Esophagus (tissue), 2 donors: Measurements from ENCODE around the gene PTPN5. TPM values are rescaled to one million over a fixed set of nuclear protein-coding genes. Genes with fewer than 3 reads are reported as not detected.

ENCODE experiments used
- H3K27ac ChIP-seq, 2 donors: one replicate each; pipeline ENCODE4 v1.5.1; 2013; ENCODE audit warnings: low read depth in 2 of 2, mild to moderate bottlenecking in 2 of 2, inconsistent platforms in 1 of 2, low read length in 1 of 2, moderate library complexity in 1 of 2
- H3K27me3 ChIP-seq, 2 donors: one replicate each; pipeline ENCODE4 v1.6.1; 2013; ENCODE audit warnings: low read length in 2 of 2, control low read depth in 1 of 2, mild to moderate bottlenecking in 1 of 2; ENCODE audit not compliant: insufficient read depth in 2 of 2, control insufficient read depth in 1 of 2
- H3K36me3 ChIP-seq, 2 donors: one replicate each; pipeline ENCODE4 v1.6.1; 2013; ENCODE audit warnings: low read length in 1 of 2; ENCODE audit not compliant: control insufficient read depth in 2 of 2, insufficient read depth in 2 of 2
- H3K4me1 ChIP-seq, 2 donors: one replicate each; pipeline ENCODE4 v1.6.1; 2013; ENCODE audit warnings: low read length in 1 of 2; ENCODE audit not compliant: control insufficient read depth in 2 of 2, insufficient read depth in 2 of 2
- H3K4me3 ChIP-seq, 2 donors: one replicate each; pipeline ENCODE4 v1.5.1; 2013; ENCODE audit warnings: low read length in 2 of 2, mild to moderate bottlenecking in 2 of 2, low read depth in 1 of 2, moderate library complexity in 1 of 2
- H3K9me3 ChIP-seq, 2 donors: one replicate each; pipeline ENCODE4 v1.6.1; 2013; ENCODE audit warnings: mild to moderate bottlenecking in 2 of 2, low read depth in 1 of 2, low read length in 1 of 2, moderate library complexity in 1 of 2; ENCODE audit not compliant: control insufficient read depth in 2 of 2, insufficient read depth in 1 of 2
- WGBS, 2 donors: extraction: QIAGEN DNeasy Blood & Tissue Kit; methylation state at CpG; one replicate each; pipeline ENCODE4 v1.1.7; 2013; 5-methylcytosine and 5-hydroxymethylcytosine counted together
- polyA plus RNA-seq, 2 donors: library from polyadenylated mRNA; stranded (reverse); fragments of 200-250 nt; gene quantifications; one replicate each; pipeline ENCODE4 v1.2.3, GENCODE V29; 2013
- donor health status: healthy with polysubstance abuse.
- donor health status: Bipolar disorder and iron deficiency.

PTPN5 gene
- polyA plus RNA-seq, 2 donors = 0.21 to 0.47 TPM

GRCh38 chr11:18706330-18707243, 85.0 kb downstream of the PTPN5 start:
- no peaks in the 10 kb centered on the region for H3K9me3 ChIP-seq
- H3K27me3 ChIP-seq = no peaks in the 10 kb centered on the region
- no peaks in the 10 kb centered on the region for H3K36me3 ChIP-seq
- peak overlapping the region; percentile 38 to 48 for H3K27ac ChIP-seq
- 13% methylated on average over 34 of the region's 34 CpGs for WGBS, 2 donors
- H3K4me3 ChIP-seq = peak overlapping the region; percentile 37 to 51
- H3K4me1 ChIP-seq = peaks cover 3 to 7% of the 10 kb centered on the region in 2 donors

GRCh38 chr11:18705651-18706281, 85.8 kb downstream of the PTPN5 start:
- H3K27me3 ChIP-seq = no peaks in the 10 kb centered on the region
- H3K4me1 ChIP-seq = peaks cover 3 to 7% of the 10 kb centered on the region in 2 donors
- WGBS, 2 donors = 4 to 5% methylated on average over 39 to 46 of the region's 46 CpGs
- H3K9me3 ChIP-seq = no peaks in the 10 kb centered on the region
- H3K4me3 ChIP-seq = peak overlapping the region; percentile 37 to 54
- peak overlapping the region; percentile 22 to 38 for H3K27ac ChIP-seq
- H3K36me3 ChIP-seq = no peaks in the 10 kb centered on the region

DNA sequence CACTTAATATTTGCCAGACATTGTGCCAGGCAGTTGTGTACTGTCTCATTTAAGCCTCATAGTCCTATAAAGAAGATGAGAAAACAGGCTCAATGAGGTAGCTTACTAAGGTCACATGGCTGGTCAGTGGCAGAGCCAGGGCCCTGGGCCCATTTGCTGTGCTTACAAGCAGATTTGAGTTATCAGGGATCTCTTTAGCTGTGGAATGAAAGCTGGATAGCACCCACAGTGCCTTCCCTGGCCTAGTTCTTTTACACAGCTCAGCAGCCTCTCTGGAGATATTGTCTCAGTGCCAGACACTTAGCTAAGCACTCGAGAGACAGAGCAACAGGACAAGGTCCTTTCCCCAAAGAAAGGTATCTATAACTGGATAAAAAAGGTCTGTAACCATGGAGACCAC, 86.9 kb downstream of the PTPN5 start:
- no peaks in the 10 kb centered on the region for H3K9me3 ChIP-seq
- no peak overlapping the region for H3K27ac ChIP-seq
- no peak overlapping the region for H3K4me3 ChIP-seq
- no peaks in the 10 kb centered on the region for H3K27me3 ChIP-seq
- 57 to 75% methylated on average over 1 of the region's 1 CpG for WGBS, 2 donors
- H3K36me3 ChIP-seq = no peaks in the 10 kb centered on the region
- peaks cover 3 to 7% of the 10 kb centered on the region in 2 donors for H3K4me1 ChIP-seq

DNA sequence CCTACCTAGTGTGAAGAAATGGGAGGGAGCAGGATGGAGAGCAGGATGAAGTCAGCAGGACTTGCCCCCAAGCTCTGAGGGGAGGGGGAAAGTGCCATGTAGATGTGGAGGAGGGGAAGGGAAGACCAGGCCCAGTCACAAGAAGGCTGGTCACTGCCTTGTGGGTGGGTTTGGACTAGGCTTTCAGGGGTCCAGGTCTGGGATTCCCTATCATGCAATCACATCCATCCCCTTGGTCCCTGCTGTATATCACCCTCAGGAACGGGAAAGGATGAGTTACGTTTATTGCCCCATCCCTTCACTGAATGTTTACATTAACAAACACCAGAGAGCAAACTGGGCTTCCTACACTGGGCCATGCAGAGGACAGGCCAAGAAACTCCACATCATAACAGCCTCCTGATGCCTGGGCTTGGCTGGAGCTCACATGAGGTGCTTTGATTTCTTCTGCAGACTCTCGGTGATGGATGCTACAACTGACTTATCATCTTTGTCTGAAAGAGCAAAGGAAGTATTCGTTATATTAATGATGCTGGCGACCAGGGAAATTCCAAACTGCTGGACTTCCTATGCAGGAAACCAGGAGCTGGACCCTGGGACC, 87.5 kb downstream of the PTPN5 start:
- 82 to 90% methylated on average over 5 of the region's 5 CpGs for WGBS, 2 donors
- H3K4me3 ChIP-seq = no peak overlapping the region
- H3K36me3 ChIP-seq = no peaks in the 10 kb centered on the region
- no peaks in the 10 kb centered on the region for H3K9me3 ChIP-seq
- no peak overlapping the region for H3K27ac ChIP-seq
- H3K4me1 ChIP-seq = peaks cover 3 to 7% of the 10 kb centered on the region in 2 donors
- H3K27me3 ChIP-seq = no peaks in the 10 kb centered on the region

- Histone ChIP-seq H3K4me3 (no peak overlapping the region), H3K27me3 (no peaks in the 10 kb centered on the region), H3K27ac (no peak overlapping the region), H3K9me3 (no peaks in the 10 kb centered on the region), H3K4me1 (peaks cover 3 to 7% of the 10 kb centered on the region in 2 donors), H3K36me3 (no peaks in the 10 kb centered on the region)
- 44 to 90% methylated on average over 2 of the region's 2 CpGs for WGBS, 2 donors
Observed at GRCh38 chr11:18703001-18703763, 88.4 kb downstream of the PTPN5 start.

GRCh38 chr11:18701614-18702216, 89.9 kb downstream of the PTPN5 start:
- no peaks in the 10 kb centered on the region for H3K9me3 ChIP-seq
- H3K27ac ChIP-seq = no peak overlapping the region
- H3K4me3 ChIP-seq = no peak overlapping the region
- 94 to 96% methylated on average over 17 of the region's 17 CpGs for WGBS, 2 donors
- no peaks in the 10 kb centered on the region for H3K36me3 ChIP-seq
- H3K27me3 ChIP-seq = no peaks in the 10 kb centered on the region
- H3K4me1 ChIP-seq = peaks cover 3 to 7% of the 10 kb centered on the region in 2 donors

GRCh38 chr11:18700872-18701271, 90.7 kb downstream of the PTPN5 start:
- Histone ChIP-seq H3K27ac (no peak overlapping the region), H3K4me1 (peaks cover 1 to 6% of the 10 kb centered on the region in 2 donors), H3K36me3 (no peaks in the 10 kb centered on the region), H3K27me3 (no peaks in the 10 kb centered on the region), H3K4me3 (no peak overlapping the region), H3K9me3 (no peaks in the 10 kb centered on the region)
- 89 to 95% methylated on average over 7 of the region's 7 CpGs for WGBS, 2 donors

- no peak overlapping the region for H3K27ac ChIP-seq
- H3K4me1 ChIP-seq = peaks cover 0 to under 1% of the 10 kb centered on the region in 2 donors
- H3K9me3 ChIP-seq = no peaks in the 10 kb centered on the region
- H3K36me3 ChIP-seq = no peaks in the 10 kb centered on the region
- H3K27me3 ChIP-seq = no peaks in the 10 kb centered on the region
- 33 to 38% methylated on average over 1 of the region's 1 CpG for WGBS, 2 donors
- H3K4me3 ChIP-seq = no peak overlapping the region
Observed at GRCh38 chr11:18700375-18700774, 91.2 kb downstream of the PTPN5 start.

- Histone ChIP-seq H3K4me3 (peak overlapping the region in 1 of 2 donors; percentile 75), H3K4me1 (no peaks in the 10 kb centered on the region), H3K36me3 (no peaks in the 10 kb centered on the region), H3K27me3 (no peaks in the 10 kb centered on the region), H3K27ac (no peak overlapping the region), H3K9me3 (no peaks in the 10 kb centered on the region)
- 56 to 62% methylated on average over 3 of the region's 3 CpGs for WGBS, 2 donors
Observed at GRCh38 chr11:18699848-18700261, 91.7 kb downstream of the PTPN5 start.
